Measurements from ENCODE around the gene PCNT. TPM values are rescaled to one million over a fixed set of nuclear protein-coding genes. Genes with fewer than 3 reads are reported as not detected.

PCNT gene
- total RNA-seq, 4 donors from 2014 or later: 200 to 431 (median 290) TPM

- H3K9me3 ChIP-seq: no peaks in the 10 kb centered on the region
- intact Hi-C loops (cut with DNase I; ENCODE audit: low total_unique reads) (no loop called here), in situ Hi-C loops (cut with MboI; ENCODE audit: low sequenced_read_pairs in 4 of 4) (no loop called here)
- ATAC-seq: no peak
- no peaks in the 10 kb centered on the region for H3K4me1 ChIP-seq
- no peak for DNase-seq
- peaks cover 12 to 97% of the 10 kb centered on the region in 2 donors for H3K36me3 ChIP-seq
- TF ChIP-seq POLR2A (IDR thresholded peaks at IDR 0.05): no peak
- no peaks in the 10 kb centered on the region for H3K27me3 ChIP-seq
- H3K4me3 ChIP-seq: no peak overlapping the region
- peak overlapping the region in 3 of 4 donors; percentile 5 to 59 (median 38) for H3K27ac ChIP-seq
These were observed 100.2 kb downstream of the PCNT start for GRCh38 chr21:46424039-46424591.

DNA sequence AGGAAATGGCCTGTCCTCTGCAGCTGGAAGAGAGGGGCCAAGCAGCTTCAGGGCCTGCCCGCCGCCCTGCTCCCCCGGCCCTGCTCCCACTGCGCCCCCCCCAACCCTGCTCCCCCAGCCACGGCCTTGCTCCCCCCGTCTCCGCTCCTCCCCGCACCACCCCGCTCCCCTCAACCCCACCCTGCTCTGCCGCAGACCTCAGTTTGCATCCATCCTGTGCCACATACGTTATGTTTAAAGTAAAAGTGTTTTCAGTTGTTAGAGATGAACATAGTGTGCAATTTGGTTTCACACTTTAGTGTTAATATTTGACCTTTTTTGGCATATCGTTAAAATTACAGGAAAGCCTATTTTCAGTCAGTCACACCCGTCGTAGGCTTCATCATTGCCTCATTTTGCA is 100.7 kb downstream of the PCNT start:
- Histone ChIP-seq H3K4me1 (no peaks in the 10 kb centered on the region), H3K4me3 (no peak overlapping the region), H3K27ac (peak overlapping the region in 1 of 4 donors; percentile 67), H3K36me3 (peaks cover 12 to 95% of the 10 kb centered on the region in 2 donors), H3K27me3 (no peaks in the 10 kb centered on the region), H3K9me3 (no peaks in the 10 kb centered on the region)
- no peak for DNase-seq
- intact Hi-C loops (cut with DNase I; ENCODE audit: low total_unique reads) (no loop called here), in situ Hi-C loops (cut with MboI; ENCODE audit: low sequenced_read_pairs in 4 of 4) (no loop called here)
- TF ChIP-seq CTCF (IDR thresholded peaks at IDR 0.05 in 4 of 5, conservative IDR thresholded peaks at IDR 0.05 in 1 of 5) (no peak), POLR2A (IDR thresholded peaks at IDR 0.05) (no peak)
- no peak for ATAC-seq

GRCh38 chr21:46425041-46425440 is 101.1 kb downstream of the PCNT start:
- intact Hi-C loops (cut with DNase I; ENCODE audit: low total_unique reads) (no loop called here), in situ Hi-C loops (cut with MboI; ENCODE audit: low sequenced_read_pairs in 4 of 4) (no loop called here)
- ATAC-seq: no peak
- Histone ChIP-seq H3K27ac (peak overlapping the region; percentile 16 to 67 (median 44)), H3K9me3 (no peaks in the 10 kb centered on the region), H3K4me1 (no peaks in the 10 kb centered on the region), H3K36me3 (peaks cover 12 to 95% of the 10 kb centered on the region in 2 donors), H3K4me3 (no peak overlapping the region), H3K27me3 (no peaks in the 10 kb centered on the region)
- DNase-seq: no peak
- no peak for TF ChIP-seq POLR2A (IDR thresholded peaks at IDR 0.05)
- TF ChIP-seq CTCF (IDR thresholded peaks at IDR 0.05 in 4 of 5, conservative IDR thresholded peaks at IDR 0.05 in 1 of 5): no peak

GRCh38 chr21:46425571-46425970 is 101.6 kb downstream of the PCNT start:
- intact Hi-C loops (cut with DNase I; ENCODE audit: low total_unique reads) (no loop called here), in situ Hi-C loops (cut with MboI; ENCODE audit: low sequenced_read_pairs in 4 of 4) (no loop called here)
- Histone ChIP-seq H3K27ac (peak overlapping the region; percentile 16 to 67 (median 44)), H3K4me1 (no peaks in the 10 kb centered on the region), H3K4me3 (no peak overlapping the region), H3K36me3 (peaks cover 16 to 95% of the 10 kb centered on the region in 2 donors), H3K27me3 (no peaks in the 10 kb centered on the region), H3K9me3 (no peaks in the 10 kb centered on the region)
- ATAC-seq (peak in 1 of 2 donors; percentile 12), DNase-seq (peak in 1 of 2 donors; percentile 54)
- no peak for TF ChIP-seq POLR2A (IDR thresholded peaks at IDR 0.05)
- no peak for TF ChIP-seq CTCF (IDR thresholded peaks at IDR 0.05 in 4 of 5, conservative IDR thresholded peaks at IDR 0.05 in 1 of 5)

DNA sequence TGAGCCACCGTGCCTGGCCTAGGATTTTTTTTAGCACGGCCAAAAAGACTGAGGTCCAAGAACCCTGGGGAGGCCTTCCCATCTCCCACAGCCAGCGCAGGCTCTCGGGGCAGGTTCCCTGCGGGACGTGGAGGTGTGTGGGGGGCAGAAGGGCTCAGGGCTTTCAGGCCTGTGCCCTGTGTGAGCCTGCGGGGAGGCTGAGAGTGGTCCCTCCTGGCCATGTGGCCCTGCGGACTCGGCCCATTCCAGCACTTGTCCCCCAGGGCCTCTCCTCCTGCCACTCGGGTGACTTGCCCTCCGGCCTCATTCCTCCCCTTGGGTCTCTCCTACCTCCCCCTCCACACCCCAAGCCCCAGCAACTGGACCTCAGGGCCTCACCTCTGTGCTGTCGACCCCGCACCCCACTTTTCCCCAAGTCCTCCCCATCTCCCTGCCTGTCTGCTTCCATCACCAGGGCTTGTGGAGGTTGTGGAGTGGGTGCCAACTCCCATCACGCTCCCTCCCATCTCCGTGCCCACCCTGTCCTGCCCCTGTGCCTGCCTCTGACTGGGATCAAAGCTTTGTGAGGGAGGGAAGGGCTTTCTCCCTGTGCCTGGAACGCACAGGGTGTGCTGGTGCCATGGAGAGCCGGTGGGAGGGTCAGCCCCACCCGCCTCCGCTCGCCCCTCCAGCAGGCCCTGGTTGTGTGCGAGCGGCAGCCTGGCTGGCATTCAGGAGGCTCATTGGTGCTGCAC is 102.5 kb downstream of the PCNT start:
- in situ Hi-C loops (cut with MboI; ENCODE audit: low sequenced_read_pairs in 4 of 4) (no loop called here), intact Hi-C loops (cut with DNase I; ENCODE audit: low total_unique reads) (no loop called here)
- TF ChIP-seq CTCF (IDR thresholded peaks at IDR 0.05 in 4 of 5, conservative IDR thresholded peaks at IDR 0.05 in 1 of 5) (no peak), POLR2A (IDR thresholded peaks at IDR 0.05) (no peak)
- Histone ChIP-seq H3K9me3 (no peaks in the 10 kb centered on the region), H3K4me1 (no peaks in the 10 kb centered on the region), H3K36me3 (peaks cover 15 to 95% of the 10 kb centered on the region in 2 donors), H3K4me3 (no peak overlapping the region), H3K27ac (peak overlapping the region in 2 of 4 donors; percentile 22 to 67), H3K27me3 (no peaks in the 10 kb centered on the region)
- DNase-seq (no peak), ATAC-seq (no peak)
